ENCODE data around the gene FBN1. TPM values are rescaled to one million over a fixed set of nuclear protein-coding genes. Genes with fewer than 3 reads are reported as not detected.
A peak's percentile ranks its signal among the peaks of the same experiment; 100 is the strongest.

The FBN1 gene
- 100 to 1,000 TPM; 213 to 405 (median 259) TPM for polyA plus RNA-seq (ENCODE audit: insufficient read length in 10 of 10)
- long read RNA-seq, donor 1, full-length matches to known transcripts: 3 of 78 reads
- long read RNA-seq, donor 1, partial matches to known transcripts: 75 of 78 reads
- long read RNA-seq, donor 1, other reads (novel, unspliced or antisense): 0 of 78 reads
- long read RNA-seq, donor 2, full-length matches to known transcripts: 2 of 19 reads
- long read RNA-seq, donor 2, partial matches to known transcripts: 17 of 19 reads
- long read RNA-seq, donor 2, other reads (novel, unspliced or antisense): 0 of 19 reads
- long read RNA-seq, donor 3: 0 reads
- long read RNA-seq, donor 4, full-length matches to known transcripts: 1 of 89 reads
- long read RNA-seq, donor 4, partial matches to known transcripts: 88 of 89 reads
- long read RNA-seq, donor 4, other reads (novel, unspliced or antisense): 0 of 89 reads
- long read RNA-seq, donor 5, full-length matches to known transcripts: 3 of 189 reads
- long read RNA-seq, donor 5, partial matches to known transcripts: 186 of 189 reads
- long read RNA-seq, donor 5, other reads (novel, unspliced or antisense): 0 of 189 reads
- long read RNA-seq, donor 6, full-length matches to known transcripts: 1 of 80 reads
- long read RNA-seq, donor 6, partial matches to known transcripts: 79 of 80 reads
- long read RNA-seq, donor 6, other reads (novel, unspliced or antisense): 0 of 80 reads
- long read RNA-seq, donor 7, partial matches to known transcripts: 55 of 55 reads
- long read RNA-seq, donor 7, other reads (novel, unspliced or antisense): 0 of 55 reads
- long read RNA-seq, donor 8, full-length matches to known transcripts: 2 of 54 reads
- long read RNA-seq, donor 8, partial matches to known transcripts: 52 of 54 reads
- long read RNA-seq, donor 8, other reads (novel, unspliced or antisense): 0 of 54 reads
- long read RNA-seq, donor 9, full-length matches to known transcripts: 1 of 10 reads
- long read RNA-seq, donor 9, partial matches to known transcripts: 9 of 10 reads
- long read RNA-seq, donor 9, other reads (novel, unspliced or antisense): 0 of 10 reads

GRCh38 chr15:48645558-48646330, at the start of gene FBN1:
TSS of gene FBN1 (minus strand) at chr15:48645709. CDS start at chr15:48644769, 940 bp downstream.
- DNase-seq: peak; percentile 91 to 97 (median 93)

- peak in 2 of 3 donors; percentile 45 to 61 for DNase-seq
These were observed 48.0 kb upstream of the FBN1 start for GRCh38 chr15:48693484-48693883.

GRCh38 chr15:48688493-48688892, 43.0 kb upstream of the FBN1 start:
- no peak for DNase-seq

- DNase-seq: no peak
These were observed 38.7 kb upstream of the FBN1 start for GRCh38 chr15:48683991-48684765.

GRCh38 chr15:48682942-48683651, 37.6 kb upstream of the FBN1 start:
- no peak for DNase-seq

- peak in 1 of 3 donors; percentile 29 for DNase-seq
These were observed 35.8 kb upstream of the FBN1 start for GRCh38 chr15:48681353-48681752.

GRCh38 chr15:48680841-48681240, 35.3 kb upstream of the FBN1 start:
- DNase-seq: peak in 1 of 3 donors; percentile 90

- DNase-seq: no peak
These were observed 34.4 kb upstream of the FBN1 start for GRCh38 chr15:48679952-48680351.

GRCh38 chr15:48678851-48679250, 33.3 kb upstream of the FBN1 start:
- DNase-seq: no peak

- DNase-seq: no peak
These were observed 32.3 kb upstream of the FBN1 start for GRCh38 chr15:48677821-48678220.

- DNase-seq: no peak
These were observed 29.9 kb upstream of the FBN1 start for GRCh38 chr15:48675436-48675835.

GRCh38 chr15:48674876-48675275, 29.4 kb upstream of the FBN1 start:
- peak in 2 of 3 donors; percentile 32 to 53 for DNase-seq

- DNase-seq: peak in 1 of 3 donors; percentile 40
These were observed 26.7 kb upstream of the FBN1 start for GRCh38 chr15:48672206-48672605.

GRCh38 chr15:48671103-48672022, 25.9 kb upstream of the FBN1 start:
- DNase-seq: peak; percentile 87 to 93 (median 93)

- peak in 2 of 3 donors; percentile 8 to 64 for DNase-seq
These were observed 22.2 kb upstream of the FBN1 start for GRCh38 chr15:48667701-48668100.

- DNase-seq: no peak
These were observed 18.9 kb upstream of the FBN1 start for GRCh38 chr15:48664436-48664835.

- DNase-seq: peak in 2 of 3 donors; percentile 61 to 80
These were observed 12.6 kb upstream of the FBN1 start for GRCh38 chr15:48657950-48658591.

GRCh38 chr15:48654801-48655200, 9.3 kb upstream of the FBN1 start:
- no peak for DNase-seq
